ENCODE measurements around the gene SEM1.

SEM1 gene

DNA sequence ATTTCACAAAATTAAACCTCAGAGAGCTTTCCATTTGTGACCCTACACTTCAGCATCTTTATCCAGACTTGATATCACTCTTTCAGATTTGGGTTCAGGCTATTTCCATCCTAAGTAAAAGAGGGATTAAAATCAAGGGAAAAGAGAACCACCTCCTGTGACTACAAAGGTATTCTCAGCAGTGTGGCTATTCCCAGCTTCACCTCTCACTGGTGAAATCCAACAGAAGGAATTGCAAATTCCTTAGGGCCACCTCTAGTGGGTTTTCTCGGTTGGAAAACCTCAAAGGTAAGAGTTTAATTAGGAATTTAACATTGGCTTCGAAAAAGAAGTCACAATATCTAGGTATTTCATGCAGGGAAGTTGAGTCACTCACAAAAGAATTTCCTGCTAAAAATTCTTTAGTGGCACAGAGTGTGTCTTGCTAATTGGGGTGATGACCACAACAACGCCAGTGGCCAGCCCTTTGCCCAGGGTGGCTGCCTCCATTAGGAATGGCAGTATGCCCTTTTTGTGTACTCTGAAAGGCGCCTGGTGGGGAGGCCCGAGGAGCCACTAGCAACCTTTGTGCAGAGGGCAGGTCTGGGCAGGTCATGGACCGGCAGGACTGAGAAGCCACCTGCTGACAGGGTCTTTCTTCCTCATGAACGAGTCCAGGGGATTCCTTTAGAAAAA is 52.2 kb downstream of the SEM1 start:
- TF ChIP-seq CTCF (IDR thresholded peaks at IDR 0.05) = no peak
- no peak for DNase-seq
- Mint-ChIP-seq H3K4me1 (no peaks in the 10 kb centered on the region), H3K27ac (no peak overlapping the region), H3K4me3 (no peak overlapping the region), H3K27me3 (ENCODE audit: low read depth, poor library complexity) (no peaks in the 10 kb centered on the region), H3K9me3 (peaks cover 4% of the 10 kb centered on the region), H3K36me3 (ENCODE audit: low read depth) (no peaks in the 10 kb centered on the region)

- no peak overlapping the region for H3K4me3 Mint-ChIP-seq
- no peak for TF ChIP-seq CTCF (IDR thresholded peaks at IDR 0.05)
- H3K9me3 Mint-ChIP-seq = peaks cover 8% of the 10 kb centered on the region
- no peak overlapping the region for H3K27ac Mint-ChIP-seq
- H3K4me1 Mint-ChIP-seq = no peaks in the 10 kb centered on the region
- H3K36me3 Mint-ChIP-seq (ENCODE audit: low read depth) = peaks cover 8% of the 10 kb centered on the region
- no peak for DNase-seq
- no peaks in the 10 kb centered on the region for H3K27me3 Mint-ChIP-seq (ENCODE audit: low read depth, poor library complexity)
Observed at GRCh38 chr7:96655956-96656355, 53.7 kb downstream of the SEM1 start.

- peaks cover 8% of the 10 kb centered on the region for H3K9me3 Mint-ChIP-seq
- H3K4me3 Mint-ChIP-seq = no peak overlapping the region
- no peaks in the 10 kb centered on the region for H3K4me1 Mint-ChIP-seq
- no peak for DNase-seq
- no peaks in the 10 kb centered on the region for H3K27me3 Mint-ChIP-seq (ENCODE audit: low read depth, poor library complexity)
- H3K36me3 Mint-ChIP-seq (ENCODE audit: low read depth) = peaks cover 8% of the 10 kb centered on the region
- no peak for TF ChIP-seq CTCF (IDR thresholded peaks at IDR 0.05)
- H3K27ac Mint-ChIP-seq = no peak overlapping the region
Observed at GRCh38 chr7:96654630-96655188, 54.9 kb downstream of the SEM1 start.

DNA sequence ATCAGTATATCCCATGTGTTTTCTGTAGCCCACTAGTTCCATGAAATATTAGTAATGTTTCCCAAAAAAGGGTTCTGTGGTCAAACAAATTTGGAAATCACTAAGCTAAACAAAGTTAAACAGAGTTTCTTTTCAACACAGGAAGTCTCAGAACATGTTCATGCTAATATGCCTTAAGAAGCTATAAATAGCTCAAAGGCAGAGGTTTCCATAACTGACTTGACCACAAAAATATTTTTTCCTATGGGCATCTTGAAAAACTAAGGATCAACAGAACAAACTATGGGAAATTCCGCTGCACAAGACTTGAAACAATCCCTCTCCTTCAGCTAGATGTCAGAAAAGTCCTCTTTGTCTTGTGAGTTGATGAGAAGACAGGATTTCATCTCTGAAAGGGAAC is 59.7 kb downstream of the SEM1 start:
- H3K9me3 Mint-ChIP-seq = peaks cover 8% of the 10 kb centered on the region
- H3K27me3 Mint-ChIP-seq (ENCODE audit: low read depth, poor library complexity) = no peaks in the 10 kb centered on the region
- H3K36me3 Mint-ChIP-seq (ENCODE audit: low read depth) = peaks cover 8% of the 10 kb centered on the region
- no peak for TF ChIP-seq CTCF (IDR thresholded peaks at IDR 0.05)
- H3K4me1 Mint-ChIP-seq = no peaks in the 10 kb centered on the region
- no peak for DNase-seq
- H3K4me3 Mint-ChIP-seq = no peak overlapping the region
- H3K27ac Mint-ChIP-seq = no peak overlapping the region

DNA sequence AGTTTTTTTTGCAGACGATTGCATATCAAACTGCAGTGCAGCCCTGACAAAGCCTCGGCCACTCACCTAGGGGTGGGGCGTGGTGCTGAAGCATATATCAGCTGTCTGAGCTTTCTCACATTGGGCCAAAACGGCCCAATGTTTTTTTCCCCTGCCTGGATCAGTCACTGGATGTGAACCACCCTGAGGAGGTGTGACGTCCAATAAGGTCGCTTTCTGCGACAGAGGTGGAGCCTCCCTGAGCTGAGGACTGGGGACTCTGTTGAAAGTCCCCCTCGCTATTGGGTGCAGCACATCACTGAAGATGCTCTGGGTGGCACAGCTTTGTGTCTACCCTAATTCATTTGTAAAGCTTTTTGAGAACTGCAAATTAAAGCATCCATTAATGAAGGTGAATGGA is 60.9 kb downstream of the SEM1 start:
- Mint-ChIP-seq H3K9me3 (peaks cover 8% of the 10 kb centered on the region), H3K27me3 (ENCODE audit: low read depth, poor library complexity) (no peaks in the 10 kb centered on the region), H3K27ac (no peak overlapping the region), H3K4me1 (no peaks in the 10 kb centered on the region), H3K36me3 (ENCODE audit: low read depth) (peaks cover 8% of the 10 kb centered on the region), H3K4me3 (no peak overlapping the region)
- DNase-seq = no peak
- no peak for TF ChIP-seq CTCF (IDR thresholded peaks at IDR 0.05)

GRCh38 chr7:96647733-96648132 is 61.9 kb downstream of the SEM1 start:
- Mint-ChIP-seq H3K4me1 (no peaks in the 10 kb centered on the region), H3K4me3 (no peak overlapping the region), H3K27me3 (ENCODE audit: low read depth, poor library complexity) (no peaks in the 10 kb centered on the region), H3K9me3 (peaks cover 7% of the 10 kb centered on the region), H3K27ac (no peak overlapping the region), H3K36me3 (ENCODE audit: low read depth) (peaks cover 8% of the 10 kb centered on the region)
- DNase-seq = no peak
- TF ChIP-seq CTCF (IDR thresholded peaks at IDR 0.05) = no peak

Data from nephron progenitor cell (in vitro differentiated cells).